NT2/D1 (cell line): Measurements from ENCODE around the gene COX7C.

Experiments
- SUZ12 ChIP-seq: IDR thresholded peaks from 2 replicates; pipeline ENCODE4 v1.6.1; 2011; ENCODE audit not compliant: insufficient read length, insufficient read depth; ENCODE audit errors: extremely low read depth
- ZNF274 ChIP-seq: IDR thresholded peaks from 2 replicates; pipeline ENCODE4 v1.6.1; 2011; ENCODE audit warnings: mild to moderate bottlenecking, low read depth, low read length

DNA sequence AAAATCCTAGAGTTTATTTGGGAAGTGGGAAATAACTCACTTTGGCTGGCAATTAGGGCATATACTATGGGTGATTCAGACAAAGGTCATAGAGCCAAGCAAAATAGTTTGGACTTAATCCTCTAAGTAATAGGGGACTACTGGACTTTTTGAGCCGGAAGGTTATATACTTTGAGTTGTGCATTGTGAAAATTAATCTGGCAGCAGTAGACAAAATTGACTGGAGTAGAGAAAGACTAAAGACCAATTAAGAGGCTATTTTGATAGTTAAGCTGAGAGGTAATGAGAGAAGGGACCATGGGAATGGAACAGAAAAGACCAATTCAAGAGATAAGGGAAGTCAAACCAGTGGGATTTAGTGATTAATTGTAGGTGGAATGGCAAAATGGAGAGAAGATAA is 28.9 kb downstream of the COX7C start:
- TF ChIP-seq SUZ12 = no peak
- no peak for TF ChIP-seq ZNF274
